DMS153 treated with DMSO at 0.1 percent for 48 hours (cell line): ENCODE results near the gene MZB1.
A peak's percentile ranks its signal among the peaks of the same experiment; 100 is the strongest.
"Not testable (repeated sequence)": the region's sequence is repeated elsewhere in the genome, so short reads cannot be mapped to it uniquely, and the experiment has no call there.

Experiments used
- DNase-seq: peaks from one replicate; lab custom pipeline; 2025; ENCODE audit not compliant: unreplicated experiment; lab: John Stamatoyannopoulos, UW

Gene MZB1

GRCh38 chr5:139410993-139411828, 21.5 kb upstream of the MZB1 start:
- DNase-seq = no peak

- no peak for DNase-seq
Measured at GRCh38 chr5:139410121-139410992, 20.6 kb upstream of the MZB1 start.

- not testable (repeated sequence) for DNase-seq
Measured at GRCh38 chr5:139409116-139409515, 19.4 kb upstream of the MZB1 start.

- DNase-seq = no peak
Measured at GRCh38 chr5:139408191-139408590, 18.5 kb upstream of the MZB1 start.

- DNase-seq = no peak
Measured at GRCh38 chr5:139407517-139407916, 17.8 kb upstream of the MZB1 start.

GRCh38 chr5:139406963-139407362, 17.2 kb upstream of the MZB1 start:
- DNase-seq = no peak

- no peak for DNase-seq
Measured at GRCh38 chr5:139404484-139404840, 14.7 kb upstream of the MZB1 start.

- peak; percentile 77 for DNase-seq
Measured at GRCh38 chr5:139403787-139404483, 14.2 kb upstream of the MZB1 start, which contains the start of gene SPATA24. Gene SPATA24, minus strand, starts transcription at chr5:139404089. Its CDS starts 29 bp downstream, at chr5:139404060.

- DNase-seq = no peak
Measured at GRCh38 chr5:139403418-139403786, 13.7 kb upstream of the MZB1 start.

- DNase-seq = no peak
Measured at GRCh38 chr5:139402561-139403158, 12.9 kb upstream of the MZB1 start.

- no peak for DNase-seq
Measured at GRCh38 chr5:139401546-139401945, 11.8 kb upstream of the MZB1 start.

GRCh38 chr5:139399501-139400121, 9.9 kb upstream of the MZB1 start:
- DNase-seq = no peak

GRCh38 chr5:139397921-139398320, 8.2 kb upstream of the MZB1 start:
- DNase-seq = no peak

- no peak for DNase-seq
Measured at GRCh38 chr5:139396691-139397090, 7.0 kb upstream of the MZB1 start.

GRCh38 chr5:139395844-139396640, 6.3 kb upstream of the MZB1 start:
- DNase-seq = no peak

- no peak for DNase-seq
Measured at GRCh38 chr5:139394654-139395566, 5.2 kb upstream of the MZB1 start, which contains the start of gene PROB1. Gene PROB1, minus strand, starts transcription at chr5:139395104. Its CDS starts 23 bp downstream, at chr5:139395081.

- no peak for DNase-seq
Measured at GRCh38 chr5:139394123-139394653, 4.5 kb upstream of the MZB1 start.

- DNase-seq = no peak
Measured at GRCh38 chr5:139393497-139394122, 3.9 kb upstream of the MZB1 start.
